H1 (cell line): ENCODE data around the gene RPL19. TPM values are rescaled to one million over a fixed set of nuclear protein-coding genes. Genes with fewer than 3 reads are reported as not detected.
A peak's percentile ranks its signal among the peaks of the same experiment; 100 is the strongest.

Experiments used
- CTCF ChIA-PET: fragments of 300-600 bp; sonication (Branson Sonifier 250); formaldehyde crosslinking; loops from one replicate; lab custom pipeline; 2021; ENCODE audit not compliant: partially characterized antibody; lab: Charles Lee
- POLR2A ChIA-PET: fragments of 300-600 bp; sonication (Branson Sonifier 250); formaldehyde crosslinking; loops from one replicate; lab custom pipeline; 2021; ENCODE audit warnings: inconsistent platforms; ENCODE audit not compliant: partially characterized antibody; lab: Charles Lee
- DNase-seq, 2 experiments: peaks; one replicate each; pipeline versions ENCODE4 v3.0.0 to v3.0.0-alpha.2; 2010 to 2022; ENCODE audit warnings: low spot score in 2 of 2, low read depth in 1 of 2, mixed read lengths in 1 of 2
- FAIRE-seq: peaks from 2 replicates; lab custom pipeline; 2011; peaks lifted over from hg19 to GRCh38; lab: Jason Lieb, UNC
- H2AFZ ChIP-seq: 2 replicates; pipeline ENCODE4 v1.8.1; 2012; ENCODE audit warnings: low read length, inconsistent platforms
- H2AK5ac ChIP-seq: 2 replicates; pipeline ENCODE4 v1.6.1; 2013; ENCODE audit warnings: low read depth, low read length
- H2BK120ac ChIP-seq: replicated peaks from 2 replicates; pipeline ENCODE3; 2013; ENCODE audit warnings: low read depth, low read length, inconsistent platforms
- H2BK12ac ChIP-seq: 2 replicates; pipeline ENCODE4 v1.6.1; 2013; ENCODE audit warnings: low read depth, low read length
- H2BK15ac ChIP-seq: 2 replicates; pipeline ENCODE4 v1.6.1; 2013; ENCODE audit warnings: low read length
- H2BK20ac ChIP-seq: 2 replicates; pipeline ENCODE4 v1.6.1; 2013; ENCODE audit warnings: low read length
- H2BK5ac ChIP-seq: 2 replicates; pipeline ENCODE4 v1.6.1; 2013; ENCODE audit warnings: low read depth, low read length
- H3K14ac ChIP-seq: 2 replicates; pipeline ENCODE4 v1.6.1; 2013; ENCODE audit warnings: inconsistent platforms; ENCODE audit not compliant: insufficient read length
- H3K18ac ChIP-seq: 2 replicates; pipeline ENCODE4 v1.6.1; 2013; ENCODE audit warnings: low read length; ENCODE audit errors: extremely low read depth
- H3K23ac ChIP-seq: 2 replicates; pipeline ENCODE4 v1.6.1; 2013; ENCODE audit warnings: inconsistent platforms; ENCODE audit not compliant: insufficient read length
- H3K23me2 ChIP-seq: 2 replicates; pipeline ENCODE4 v1.6.1; 2013; ENCODE audit warnings: low read depth, low read length
- H3K27ac ChIP-seq: 2 replicates; pipeline ENCODE4 v1.6.1; 2011; ENCODE audit warnings: low read depth, low read length, inconsistent platforms
- H3K27me3 ChIP-seq, 4 experiments: replicated peaks in 1 of 4; 1 replicate in 1 of 4; 2 replicates in 3 of 4; pipeline versions ENCODE4 v1.6.1 to v1.8.1; 2011 to 2013; ENCODE audit warnings: low read length in 3 of 4, mild to moderate bottlenecking in 3 of 4, inconsistent platforms in 2 of 4, mixed read lengths in 2 of 4, moderate library complexity in 1 of 4; ENCODE audit not compliant: control insufficient read depth in 3 of 4, insufficient read depth in 3 of 4; ENCODE audit errors: extremely low read depth in 1 of 4
- H3K36me3 ChIP-seq, 4 experiments: 2 replicates each; pipeline versions ENCODE4 v1.6.1 to v1.8.1; 2011 to 2013; ENCODE audit warnings: mild to moderate bottlenecking in 4 of 4, low read length in 3 of 4, moderate library complexity in 2 of 4, control low read depth in 1 of 4, inconsistent platforms in 1 of 4; ENCODE audit not compliant: insufficient read depth in 4 of 4, control insufficient read depth in 2 of 4
- H3K4ac ChIP-seq: replicated peaks from 2 replicates; pipeline ENCODE3; 2013; ENCODE audit warnings: low read length, low read depth, mixed read lengths, inconsistent platforms; ENCODE audit not compliant: insufficient read length
- H3K4me1 ChIP-seq, 4 experiments: replicated peaks in 1 of 4; 1 replicate in 1 of 4; 2 replicates in 3 of 4; pipeline versions ENCODE4 v1.6.1 to v1.8.1; 2011 to 2013; ENCODE audit warnings: low read length in 3 of 4, inconsistent platforms in 2 of 4, mixed read lengths in 1 of 4; ENCODE audit not compliant: insufficient read depth in 4 of 4, control insufficient read depth in 3 of 4
- H3K4me2 ChIP-seq, 2 experiments: 2 replicates each; pipeline versions ENCODE4 v1.6.1 to v1.8.1; 2011 to 2013; ENCODE audit warnings: low read depth in 2 of 2, low read length in 2 of 2, control low read depth in 1 of 2, inconsistent platforms in 1 of 2, mild to moderate bottlenecking in 1 of 2; ENCODE audit not compliant: insufficient read depth in 1 of 2
- H3K4me3 ChIP-seq, 4 experiments: fragments of 200-600, 300-600 bp in 1 of 4; sonication (generic), shearing (Covaris generic), sonication (Bioruptor Twin) in 1 of 4; 2 replicates each; pipeline versions ENCODE4 v1.5.1 to v1.8.1; 2011 to 2016; ENCODE audit warnings: low read length in 4 of 4, low read depth in 3 of 4, control low read depth in 2 of 4, inconsistent platforms in 2 of 4, mild to moderate bottlenecking in 2 of 4, mixed read lengths in 1 of 4, moderate library complexity in 1 of 4; ENCODE audit not compliant: insufficient read depth in 2 of 4; ENCODE audit errors: extremely low read depth in 1 of 4
- H3K56ac ChIP-seq: replicated peaks from 2 replicates; pipeline ENCODE3; 2013; ENCODE audit warnings: low read depth, mild to moderate bottlenecking, mixed read lengths, low read length, inconsistent platforms; ENCODE audit not compliant: insufficient read length
- H3K79me1 ChIP-seq: 2 replicates; pipeline ENCODE4 v1.6.1; 2013; ENCODE audit warnings: low read depth, low read length, control low read depth
- H3K79me2 ChIP-seq, 2 experiments: 2 replicates each; pipeline versions ENCODE4 v1.6.1 to v1.8.1; 2012 to 2013; ENCODE audit warnings: low read length in 2 of 2, mild to moderate bottlenecking in 2 of 2, inconsistent platforms in 1 of 2; ENCODE audit not compliant: insufficient read depth in 2 of 2, control insufficient read depth in 1 of 2
- H3K9ac ChIP-seq, 4 experiments: replicated peaks in 1 of 4; 1 replicate in 1 of 4; 2 replicates in 3 of 4; pipeline versions ENCODE4 v1.6.1 to v1.8.1; 2011 to 2013; ENCODE audit warnings: low read depth in 3 of 4, low read length in 3 of 4, control low read depth in 2 of 4, mild to moderate bottlenecking in 2 of 4, moderate library complexity in 2 of 4, inconsistent platforms in 1 of 4; ENCODE audit errors: extremely low read depth in 1 of 4
- H3K9me3 ChIP-seq, 2 experiments: 2 replicates each; pipeline versions ENCODE4 v1.6.1 to v1.8.1; 2012 to 2013; ENCODE audit warnings: mild to moderate bottlenecking in 2 of 2, moderate library complexity in 2 of 2, control low read depth in 1 of 2, inconsistent platforms in 1 of 2, low read depth in 1 of 2, low read length in 1 of 2, mixed read lengths in 1 of 2; ENCODE audit not compliant: insufficient read depth in 2 of 2
- H4K20me1 ChIP-seq, 2 experiments: replicated peaks in 1 of 2; 2 replicates each; pipeline versions ENCODE3 to v1.8.1; 2011 to 2013; ENCODE audit warnings: inconsistent platforms in 2 of 2, low read length in 2 of 2, mild to moderate bottlenecking in 1 of 2; ENCODE audit not compliant: insufficient read depth in 2 of 2, control insufficient read depth in 1 of 2
- H4K5ac ChIP-seq: 2 replicates; pipeline ENCODE4 v1.6.1; 2013; ENCODE audit warnings: low read length, low read depth, mixed read lengths, inconsistent platforms; ENCODE audit not compliant: insufficient read length
- H4K8ac ChIP-seq: 2 replicates; pipeline ENCODE4 v1.8.0; 2013; ENCODE audit warnings: mild to moderate bottlenecking, moderate library complexity, low read length, inconsistent platforms; ENCODE audit not compliant: insufficient read depth; ENCODE audit errors: extremely low read depth
- H4K91ac ChIP-seq: replicated peaks from 2 replicates; pipeline ENCODE3; 2013; ENCODE audit warnings: low read length, mixed read lengths, inconsistent platforms; ENCODE audit not compliant: insufficient read length
- BCL11A ChIP-seq, 2 experiments: IDR thresholded peaks; one replicate each; pipeline ENCODE4 v1.6.1; 2011; ENCODE audit warnings: low read depth in 2 of 2, low read length in 2 of 2, mild to moderate bottlenecking in 2 of 2
- KDM1A ChIP-seq: fragments of 200-600, 300-600 bp; sonication (generic); IDR thresholded peaks from 2 replicates; pipeline ENCODE4 v1.7.1; 2016; ENCODE audit warnings: mild to moderate bottlenecking, low read length, borderline replicate concordance
- WGBS, 2 experiments: shearing (Covaris generic) in 1 of 2; methylation state at CpG; one replicate each; pipeline versions ENCODE4 v1.1.6 to v1.1.7; 2013 to 2015; ENCODE audit warnings: low lambda C conversion rate in 2 of 2, mixed read lengths in 2 of 2, inconsistent platforms in 1 of 2, low coverage in 1 of 2, missing lambda C conversion rate in 1 of 2; ENCODE audit not compliant: insufficient replicate concordance in 2 of 2, insufficient coverage in 1 of 2, insufficient read length in 1 of 2; ENCODE audit errors: extremely low coverage in 1 of 2, missing lambda C conversion rate in 1 of 2; 5-methylcytosine and 5-hydroxymethylcytosine counted together
- polyA plus RNA-seq, 7 experiments: library from polyadenylated mRNA; depleted of rRNA in 3 of 7; stranded (reverse) in 5 of 7; unstranded in 2 of 7; fragments of >200 nt in 5 of 7; fragments of 200-250 nt in 2 of 7; gene quantifications; 1 replicate in 5 of 7; 2 replicates in 1 of 7; 4 replicates in 1 of 7; pipeline versions ENCODE4 v1.2.1 to v1.2.3, GENCODE V29; 2011 to 2013; ENCODE audit warnings: missing spikeins in 2 of 7, mixed read lengths in 2 of 7
- total RNA-seq: library from RNA; stranded (reverse); fragmentation: NEBNext Ultra II Directional; extraction: Animal tissue kit (Norgen Biotek cat#: 25700); gene quantifications from 2 replicates; pipeline ENCODE4 v1.2.1, GENCODE V29; 2021
- TF ChIP-seq, protein P1 (sequence below): IDR thresholded peaks from 2 replicates; pipeline ENCODE4 v1.6.1; 2012; ENCODE audit warnings: inconsistent platforms

RPL19 gene
- total and polyA plus RNA-seq, 2 of the 8 experiments (the other 6 are each of a cell fraction or from before 2014, with no cell fraction given), result 2,108 to 2,182 TPM

- Histone ChIP-seq H2BK120ac (no peak overlapping the region), H2BK12ac (no peak overlapping the region; the same call in 1 of the 2 replicates), H3K27ac (no peak overlapping the region), H2BK20ac (no peak overlapping the region), H3K36me3 (peaks cover 5 to 25% (median 16%) of the 10 kb centered on the region in 4 experiments), H3K9ac (no peak overlapping the region), H3K18ac (0 out of 2 replicates have a peak overlapping the region, but pooled peaks have one; percentile 73), H2BK15ac (no peak overlapping the region), H3K56ac (no peak overlapping the region), H3K14ac (no peak overlapping the region), H3K4me3 (peak overlapping the region; percentile 78 to 89 (median 80)), H3K9me3 (no peaks in the 10 kb centered on the region), H3K4ac (no peak overlapping the region), H3K79me1 (peaks cover 17% of the 10 kb centered on the region), H3K4me2 (peak overlapping the region; percentile 80 to 82), H2AK5ac (no peak overlapping the region), H3K23ac (no peak overlapping the region), H3K79me2 (peaks cover 7 to 53% of the 10 kb centered on the region in 2 experiments), H2AFZ (no peak overlapping the region), H2BK5ac (peak overlapping the region; percentile 19; the same call in 1 of the 2 replicates), H3K4me1 (peaks cover 4 to 31% (median 23%) of the 10 kb centered on the region in 4 experiments), H4K5ac (no peak overlapping the region), H4K20me1 (peaks cover 2 to 25% of the 10 kb centered on the region in 2 experiments), H3K27me3 (no peaks in the 10 kb centered on the region), H3K23me2 (peaks cover 11% of the 10 kb centered on the region), H4K91ac (no peak overlapping the region), H4K8ac (no peak overlapping the region; the same call in 1 of the 2 replicates)
- FAIRE-seq, result no peak
- CTCF ChIA-PET, result interaction anchor here (1.0 to 4.1 kb wide), 5 partner anchors 10 to 42 kb away, joined by 3 to 23 read pairs (median 4); no protein-coding TSS in a partner anchor
- WGBS, 2 experiments, result 0% methylated on average over 5 of the region's 30 CpGs; no CpG with 5 or more reads in 1 of the 2 experiments
- POLR2A ChIA-PET, result interaction anchor here (0.6 to 5.0 kb wide), 5 partner anchors 10 to 38 kb away, joined by 3 to 49 read pairs (median 5); no protein-coding TSS in a partner anchor
- peak in 1 of 2 experiments; percentile 52 for DNase-seq
- TF ChIP-seq BCL11A (IDR thresholded peaks at IDR 0.05; ENCODE audit: low read depth in 2 of 2, low read length in 2 of 2) (no peak), KDM1A (no peak)
- TF ChIP-seq, protein P1, sequence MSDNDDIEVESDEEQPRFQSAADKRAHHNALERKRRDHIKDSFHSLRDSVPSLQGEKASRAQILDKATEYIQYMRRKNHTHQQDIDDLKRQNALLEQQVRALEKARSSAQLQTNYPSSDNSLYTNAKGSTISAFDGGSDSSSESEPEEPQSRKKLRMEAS, result 0 out of 2 replicates have a peak, but pooled peaks have one; percentile 35
Observed at GRCh38 chr17:39196808-39197291, 3.2 kb upstream of the RPL19 start.
